Ishikawa (cell line): ENCODE data around the gene EHD1.

ENCODE experiments used
- CEBPB ChIP-seq: IDR thresholded peaks from 2 replicates; pipeline ENCODE4 v1.6.1; 2012
- CREB1 ChIP-seq: IDR thresholded peaks from 2 replicates; pipeline ENCODE4 v1.6.1; 2012; ENCODE audit warnings: low read depth
- EGR1 ChIP-seq: IDR thresholded peaks from 2 replicates; pipeline ENCODE4 v1.6.1; 2012
- EP300 ChIP-seq: IDR thresholded peaks from 2 replicates; pipeline ENCODE4 v1.6.1; 2012; ENCODE audit warnings: borderline replicate concordance
- MAX ChIP-seq: IDR thresholded peaks from 2 replicates; pipeline ENCODE4 v1.6.1; 2012
- NFIC ChIP-seq: IDR thresholded peaks from 2 replicates; pipeline ENCODE4 v1.6.1; 2012
- TAF1 ChIP-seq: IDR thresholded peaks from 2 replicates; pipeline ENCODE4 v1.6.1; 2012; ENCODE audit warnings: low read depth, mild to moderate bottlenecking
- TCF12 ChIP-seq: IDR thresholded peaks from 2 replicates; pipeline ENCODE4 v1.6.1; 2012; ENCODE audit warnings: low read depth
- TEAD4 ChIP-seq: IDR thresholded peaks from 2 replicates; pipeline ENCODE4 v1.6.1; 2012
- YY1 ChIP-seq: IDR thresholded peaks from 2 replicates; pipeline ENCODE4 v1.6.1; 2012; ENCODE audit warnings: low read depth
- ZBTB7A ChIP-seq: IDR thresholded peaks from 2 replicates; pipeline ENCODE4 v1.6.1; 2012; ENCODE audit warnings: low read depth
- TF ChIP-seq, protein P1 (sequence below): IDR thresholded peaks from 2 replicates; pipeline ENCODE4 v1.6.1; 2012
- TF ChIP-seq, protein P2 (sequence below): IDR thresholded peaks from 2 replicates; pipeline ENCODE4 v1.6.1; 2012; ENCODE audit warnings: low read depth, mild to moderate bottlenecking

- TF ChIP-seq EP300 (no peak), CEBPB (no peak), NFIC (no peak), TEAD4 (no peak), ZBTB7A (no peak), CREB1 (no peak), TAF1 (no peak), MAX (no peak), YY1 (no peak), TCF12 (no peak), EGR1 (no peak)
- TF ChIP-seq, protein P1, sequence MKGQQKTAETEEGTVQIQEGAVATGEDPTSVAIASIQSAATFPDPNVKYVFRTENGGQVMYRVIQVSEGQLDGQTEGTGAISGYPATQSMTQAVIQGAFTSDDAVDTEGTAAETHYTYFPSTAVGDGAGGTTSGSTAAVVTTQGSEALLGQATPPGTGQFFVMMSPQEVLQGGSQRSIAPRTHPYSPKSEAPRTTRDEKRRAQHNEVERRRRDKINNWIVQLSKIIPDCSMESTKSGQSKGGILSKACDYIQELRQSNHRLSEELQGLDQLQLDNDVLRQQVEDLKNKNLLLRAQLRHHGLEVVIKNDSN, result no peak
- TF ChIP-seq, protein P2, sequence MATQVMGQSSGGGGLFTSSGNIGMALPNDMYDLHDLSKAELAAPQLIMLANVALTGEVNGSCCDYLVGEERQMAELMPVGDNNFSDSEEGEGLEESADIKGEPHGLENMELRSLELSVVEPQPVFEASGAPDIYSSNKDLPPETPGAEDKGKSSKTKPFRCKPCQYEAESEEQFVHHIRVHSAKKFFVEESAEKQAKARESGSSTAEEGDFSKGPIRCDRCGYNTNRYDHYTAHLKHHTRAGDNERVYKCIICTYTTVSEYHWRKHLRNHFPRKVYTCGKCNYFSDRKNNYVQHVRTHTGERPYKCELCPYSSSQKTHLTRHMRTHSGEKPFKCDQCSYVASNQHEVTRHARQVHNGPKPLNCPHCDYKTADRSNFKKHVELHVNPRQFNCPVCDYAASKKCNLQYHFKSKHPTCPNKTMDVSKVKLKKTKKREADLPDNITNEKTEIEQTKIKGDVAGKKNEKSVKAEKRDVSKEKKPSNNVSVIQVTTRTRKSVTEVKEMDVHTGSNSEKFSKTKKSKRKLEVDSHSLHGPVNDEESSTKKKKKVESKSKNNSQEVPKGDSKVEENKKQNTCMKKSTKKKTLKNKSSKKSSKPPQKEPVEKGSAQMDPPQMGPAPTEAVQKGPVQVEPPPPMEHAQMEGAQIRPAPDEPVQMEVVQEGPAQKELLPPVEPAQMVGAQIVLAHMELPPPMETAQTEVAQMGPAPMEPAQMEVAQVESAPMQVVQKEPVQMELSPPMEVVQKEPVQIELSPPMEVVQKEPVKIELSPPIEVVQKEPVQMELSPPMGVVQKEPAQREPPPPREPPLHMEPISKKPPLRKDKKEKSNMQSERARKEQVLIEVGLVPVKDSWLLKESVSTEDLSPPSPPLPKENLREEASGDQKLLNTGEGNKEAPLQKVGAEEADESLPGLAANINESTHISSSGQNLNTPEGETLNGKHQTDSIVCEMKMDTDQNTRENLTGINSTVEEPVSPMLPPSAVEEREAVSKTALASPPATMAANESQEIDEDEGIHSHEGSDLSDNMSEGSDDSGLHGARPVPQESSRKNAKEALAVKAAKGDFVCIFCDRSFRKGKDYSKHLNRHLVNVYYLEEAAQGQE, result no peak
Measured at GRCh38 chr11:64888729-64889511, 10.5 kb upstream of the EHD1 start.
